Kidney epithelial cell (primary cell): Measurements from ENCODE around the gene PLLP. TPM values are rescaled to one million over a fixed set of nuclear protein-coding genes. Genes with fewer than 3 reads are reported as not detected.
"Not testable (repeated sequence)": the region's sequence is repeated elsewhere in the genome, so short reads cannot be mapped to it uniquely, and the experiment has no call there.

Source experiments
- DNase-seq: peaks from one replicate; pipeline ENCODE4 v3.0.0-alpha.2; 2010; ENCODE audit warnings: low read depth
- H3K27me3 ChIP-seq: 2 replicates; pipeline ENCODE4 v1.6.0; 2011; ENCODE audit warnings: low read length; ENCODE audit not compliant: control insufficient read depth, insufficient read depth
- H3K36me3 ChIP-seq: 2 replicates; pipeline ENCODE4 v1.5.1; 2011; ENCODE audit warnings: low read length; ENCODE audit not compliant: control insufficient read depth, insufficient read depth
- H3K4me3 ChIP-seq: 2 replicates; pipeline ENCODE4 v1.5.1; 2011; ENCODE audit warnings: low read depth, mild to moderate bottlenecking, control low read depth, low read length
- CTCF ChIP-seq: IDR thresholded peaks from 2 replicates; pipeline ENCODE4 v1.5.1; 2011; ENCODE audit warnings: mild to moderate bottlenecking, moderate library complexity, low read length, control low read depth, inconsistent platforms; ENCODE audit not compliant: insufficient read depth, poor library complexity, severe bottlenecking
- total RNA-seq: library from RNA; depleted of rRNA; stranded (reverse); fragments of >200 nt; gene quantifications from 2 replicates; pipeline ENCODE4 v1.2.3, GENCODE V29; 2015

Gene PLLP
- total RNA-seq, 1 donor from 2014 or later: 11.9 TPM

GRCh38 chr16:57281791-57282190, 2.7 kb downstream of the PLLP start:
- TF ChIP-seq CTCF: no peak
- Histone ChIP-seq H3K27me3 (peaks cover 16% of the 10 kb centered on the region), H3K36me3 (no peaks in the 10 kb centered on the region), H3K4me3 (no peak overlapping the region)
- no peak for DNase-seq

GRCh38 chr16:57279780-57280638, 4.5 kb downstream of the PLLP start:
- no peaks in the 10 kb centered on the region for H3K36me3 ChIP-seq
- H3K4me3 ChIP-seq: no peak overlapping the region
- DNase-seq: no peak
- TF ChIP-seq CTCF: no peak
- peaks cover 16% of the 10 kb centered on the region for H3K27me3 ChIP-seq

GRCh38 chr16:57278494-57278893, 6.0 kb downstream of the PLLP start:
- no peak for DNase-seq
- no peak for TF ChIP-seq CTCF

GRCh38 chr16:57277586-57277985, 6.9 kb downstream of the PLLP start:
- TF ChIP-seq CTCF: no peak
- Histone ChIP-seq H3K4me3 (no peak overlapping the region), H3K27me3 (peaks cover 2% of the 10 kb centered on the region), H3K36me3 (no peaks in the 10 kb centered on the region)
- peak; percentile 90 for DNase-seq

More at GRCh38 chr16:57278494-57278893, 6.0 kb downstream of the PLLP start:
- H3K27me3 ChIP-seq: peaks cover 6% of the 10 kb centered on the region
- no peaks in the 10 kb centered on the region for H3K36me3 ChIP-seq
- H3K4me3 ChIP-seq: no peak overlapping the region

- no peaks in the 10 kb centered on the region for H3K27me3 ChIP-seq
- H3K4me3 ChIP-seq: no peak overlapping the region
- H3K36me3 ChIP-seq: no peaks in the 10 kb centered on the region
- TF ChIP-seq CTCF: no peak
- no peak for DNase-seq
These were observed 7.9 kb downstream of the PLLP start for GRCh38 chr16:57276596-57276995.

GRCh38 chr16:57275946-57276345, 8.5 kb downstream of the PLLP start:
- not testable (repeated sequence) for H3K27me3 ChIP-seq, H3K4me3 ChIP-seq, DNase-seq, H3K36me3 ChIP-seq
